ENCODE measurements around the gene TLCD3A. TPM values are rescaled to one million over a fixed set of nuclear protein-coding genes. Genes with fewer than 3 reads are reported as not detected.
"Not testable (repeated sequence)": the region's sequence is repeated elsewhere in the genome, so short reads cannot be mapped to it uniquely, and the experiment has no call there.

Gene TLCD3A
- 12.2 and 14.5 TPM in 2 replicates for total RNA-seq

DNA sequence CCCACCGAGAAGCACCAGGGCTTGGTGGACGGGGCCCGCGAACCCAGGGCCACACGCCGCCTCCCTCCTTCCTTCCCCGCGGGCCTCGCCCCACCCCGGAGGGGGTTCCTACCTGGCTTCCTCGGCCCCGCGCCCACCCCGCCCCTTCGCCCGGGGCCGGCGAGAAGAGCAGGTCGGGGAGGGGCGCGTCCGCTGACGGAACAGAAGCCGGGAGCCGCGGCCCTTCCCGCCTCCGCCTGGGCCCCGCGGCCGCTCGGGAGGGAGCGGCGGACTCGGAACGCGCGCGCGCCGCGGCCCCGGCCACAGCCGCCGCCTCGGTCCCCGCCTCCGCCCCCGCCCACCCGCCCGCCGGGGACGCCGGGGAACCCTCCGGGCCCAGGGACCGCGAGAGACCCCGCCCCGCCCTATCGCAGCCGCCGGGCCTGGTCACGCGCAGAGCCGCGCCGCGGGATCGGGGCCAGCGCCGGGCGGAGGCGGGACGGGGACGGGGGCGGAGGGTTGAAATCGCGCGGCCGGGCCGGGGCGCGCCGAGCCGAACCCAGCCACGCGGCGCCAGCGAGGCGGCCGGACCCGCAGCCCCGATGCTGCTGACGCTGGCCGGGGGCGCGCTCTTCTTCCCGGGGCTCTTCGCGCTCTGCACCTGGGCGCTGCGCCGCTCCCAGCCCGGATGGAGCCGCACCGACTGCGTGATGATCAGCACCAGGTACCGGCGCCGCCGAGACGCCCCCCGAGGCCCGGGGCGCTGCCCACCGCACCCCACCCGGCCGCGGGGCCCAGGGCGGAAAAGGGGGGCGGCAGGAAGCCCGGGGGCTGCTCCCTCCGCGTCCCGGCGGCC lies at the start of gene TLCD3A:
TLCD3A (plus strand) TSS at position 530 of the 835 bp plus-strand sequence; CDS start at position 582, 52 bp downstream.
- DNase-seq (ENCODE audit: low read depth in 2 of 2): peak; percentile 44 to 63

DNA sequence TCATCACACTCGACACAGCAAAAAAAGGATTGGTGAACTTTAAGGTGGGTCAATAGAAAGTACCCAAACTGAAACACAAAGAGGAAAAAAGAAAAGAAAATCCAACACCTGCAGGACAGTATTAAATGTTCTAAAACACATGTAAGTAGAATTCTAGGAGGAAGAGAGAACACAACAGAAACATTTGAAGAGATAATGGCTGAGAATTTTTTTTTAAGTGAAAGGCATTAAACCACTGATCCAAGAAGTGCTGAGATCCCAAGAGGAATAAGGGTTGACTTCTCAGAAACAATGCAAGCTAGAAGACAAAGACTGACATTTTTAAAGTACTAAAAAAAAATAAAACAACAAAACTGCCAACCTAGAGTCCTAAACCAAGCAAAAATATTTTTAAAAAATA lies 49.4 kb upstream of the TLCD3A start:
- no peak for DNase-seq (ENCODE audit: low read depth in 2 of 2)

DNA sequence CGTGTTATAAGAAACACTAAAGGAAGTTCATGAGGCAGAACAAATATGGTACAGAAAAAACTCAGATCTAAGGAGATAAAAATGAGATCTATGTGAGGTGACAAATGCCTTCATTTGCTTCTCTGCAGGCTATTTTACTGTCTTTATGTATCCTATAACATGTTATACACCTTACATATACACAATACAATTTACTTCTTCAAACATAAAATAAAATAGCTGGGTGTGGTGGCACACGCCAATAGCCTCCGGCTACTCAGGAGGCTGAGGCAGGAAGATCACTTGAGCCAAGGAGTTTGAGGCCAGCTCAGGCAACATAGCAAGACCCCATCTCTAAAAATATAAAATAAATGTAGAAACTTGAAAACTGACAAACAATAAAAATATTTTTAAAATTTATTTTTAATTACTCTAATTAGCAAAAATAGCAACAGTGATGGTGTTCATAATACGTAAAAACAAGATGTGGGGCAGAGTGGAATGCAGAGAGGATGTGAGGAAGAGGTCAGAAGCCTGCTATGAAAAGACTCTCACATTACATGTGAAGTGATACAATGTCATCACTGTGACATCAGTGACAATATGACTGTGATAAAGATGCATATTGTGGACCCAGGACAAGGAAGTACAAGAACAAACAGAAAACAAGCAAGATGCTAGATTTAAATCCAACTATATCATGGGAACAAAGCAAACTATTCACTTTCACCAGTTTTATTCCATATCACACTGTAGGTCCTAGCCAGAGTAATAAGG lies 48.7 kb upstream of the TLCD3A start:
- no peak for DNase-seq (ENCODE audit: low read depth in 2 of 2)

DNA sequence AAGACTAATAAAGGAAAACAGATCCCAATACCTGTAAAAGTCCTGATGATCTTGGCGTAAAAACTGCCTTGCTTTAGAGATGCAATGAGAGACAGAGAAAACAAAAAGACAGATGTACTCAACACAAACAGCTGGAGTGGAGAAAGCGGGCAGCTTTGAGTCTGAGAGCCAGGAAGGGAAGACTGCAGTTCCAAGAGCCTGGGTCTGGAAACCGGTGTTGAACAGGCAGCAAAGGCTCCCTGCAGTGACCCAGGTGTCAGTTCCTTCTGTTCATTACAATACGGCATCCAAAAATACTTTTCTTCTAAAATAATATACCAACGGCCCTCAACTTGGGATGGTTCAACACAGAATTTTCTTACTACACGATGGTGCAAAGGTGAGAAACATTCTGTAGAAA lies 47.4 kb upstream of the TLCD3A start:
- DNase-seq (ENCODE audit: low read depth in 2 of 2): no peak

DNA sequence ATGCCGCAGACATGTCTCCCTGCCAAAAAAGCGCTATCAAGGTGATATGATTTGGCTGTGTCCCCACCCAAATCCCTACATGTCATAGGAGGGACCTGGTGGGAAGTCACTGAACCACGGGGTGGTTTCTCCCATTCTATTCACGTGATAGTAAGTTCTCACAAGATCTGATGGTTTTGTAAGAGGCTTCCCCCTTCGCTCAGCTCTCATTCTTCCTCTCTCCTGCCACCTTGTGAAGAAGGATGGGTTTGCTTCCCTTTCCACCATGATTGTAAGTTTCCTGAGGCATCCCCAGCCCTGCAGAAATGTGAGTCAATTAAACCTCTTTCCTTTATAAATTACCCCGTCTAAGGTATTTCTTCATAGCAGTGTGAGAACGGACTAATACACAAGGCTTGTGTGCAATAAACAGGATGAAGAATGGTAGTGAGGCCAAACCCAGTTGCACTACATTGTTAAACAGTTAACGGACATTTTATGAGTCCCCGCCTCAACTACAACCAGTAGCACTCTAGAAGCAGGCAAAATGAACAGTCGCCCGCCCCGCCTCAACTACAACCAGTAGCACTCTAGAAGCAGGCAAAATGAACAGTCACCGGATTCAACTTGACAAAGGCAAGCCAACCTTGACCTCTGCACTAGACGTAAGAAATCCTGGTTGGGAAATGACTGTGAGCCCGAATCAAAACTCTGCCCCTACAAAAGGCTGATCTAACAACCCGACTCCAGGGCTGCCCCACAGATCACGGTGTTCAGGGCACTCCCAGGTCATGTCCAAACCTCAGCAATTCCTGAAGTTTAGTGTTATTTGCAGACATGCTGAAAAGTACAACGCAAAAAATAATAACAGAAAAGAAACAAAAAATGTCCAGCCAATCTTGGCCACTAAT lies 44.1 kb upstream of the TLCD3A start:
- DNase-seq (ENCODE audit: low read depth in 2 of 2): peak in 1 of 2 donors; percentile 57

DNA sequence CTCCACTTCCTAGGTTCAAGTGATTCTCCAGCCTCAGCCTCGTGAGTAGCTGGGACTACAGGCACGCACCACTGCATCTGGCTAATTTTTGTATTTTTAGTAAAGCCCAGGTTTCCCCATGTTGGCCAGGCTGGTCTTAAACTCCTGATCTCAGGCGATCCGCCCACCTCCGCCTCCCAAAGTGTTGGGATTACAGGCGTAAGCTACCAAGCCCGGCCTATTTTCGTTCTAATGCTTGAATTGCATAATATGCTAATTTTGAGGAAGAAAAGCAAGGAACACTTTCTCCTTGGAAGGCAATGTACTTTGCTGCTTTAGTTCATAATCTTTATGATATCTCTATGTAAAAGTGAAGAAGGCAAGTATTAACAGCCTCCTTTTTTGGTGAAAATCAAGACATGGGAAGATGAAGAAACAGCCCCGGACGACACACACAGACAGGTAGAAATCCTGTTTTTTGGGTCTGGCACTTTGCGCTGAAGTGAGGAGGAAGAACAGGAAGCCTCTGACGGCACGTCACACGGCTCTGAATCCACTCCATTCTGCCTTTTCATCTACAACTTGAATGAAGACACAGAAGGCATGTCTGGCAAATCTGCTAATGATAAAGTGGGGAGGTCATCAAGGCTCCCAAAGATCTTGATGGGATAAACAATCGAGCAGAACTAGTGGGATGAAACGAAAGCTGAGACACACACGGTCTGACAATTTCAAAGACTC lies 42.7 kb upstream of the TLCD3A start:
- no peak for DNase-seq (ENCODE audit: low read depth in 2 of 2)

DNA sequence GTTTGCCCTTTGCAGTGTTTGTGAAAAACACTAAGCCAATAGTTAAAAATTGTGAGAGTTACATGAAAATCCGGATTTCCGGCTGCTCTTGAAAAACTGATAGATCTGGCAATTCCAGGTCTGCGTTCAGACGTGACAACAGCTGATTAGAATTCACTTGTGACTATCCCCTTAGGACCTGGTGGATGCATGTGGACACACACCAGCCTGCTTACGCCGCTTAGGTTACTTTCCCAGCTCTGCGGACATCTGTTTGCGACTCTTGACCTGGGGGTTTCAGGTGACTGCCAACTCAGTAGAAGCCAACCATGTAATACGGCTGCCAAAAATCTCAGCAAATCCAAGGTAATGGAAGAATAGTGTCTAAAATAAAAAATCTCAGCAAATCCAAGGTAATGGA lies 42.0 kb upstream of the TLCD3A start:
- no peak for DNase-seq (ENCODE audit: low read depth in 2 of 2)

DNA sequence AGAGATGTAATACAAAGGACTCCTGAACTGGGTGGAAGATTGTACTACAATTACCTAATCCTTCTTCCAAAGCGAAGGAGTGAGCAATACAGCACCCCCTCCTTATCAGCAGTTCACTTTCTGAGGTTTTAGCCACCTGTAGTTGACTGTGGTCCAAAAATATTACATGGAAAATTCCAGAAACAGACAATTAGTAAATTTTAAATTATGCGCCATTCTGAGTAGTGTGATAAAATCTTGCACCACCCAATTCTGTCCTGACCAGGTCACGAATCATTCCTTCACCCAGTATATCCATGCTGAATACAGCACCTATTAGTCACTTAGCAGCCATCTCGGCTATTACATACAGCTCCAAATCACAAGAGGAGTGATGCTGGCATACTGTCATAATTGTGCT lies 41.0 kb upstream of the TLCD3A start:
- DNase-seq (ENCODE audit: low read depth in 2 of 2): no peak

DNA sequence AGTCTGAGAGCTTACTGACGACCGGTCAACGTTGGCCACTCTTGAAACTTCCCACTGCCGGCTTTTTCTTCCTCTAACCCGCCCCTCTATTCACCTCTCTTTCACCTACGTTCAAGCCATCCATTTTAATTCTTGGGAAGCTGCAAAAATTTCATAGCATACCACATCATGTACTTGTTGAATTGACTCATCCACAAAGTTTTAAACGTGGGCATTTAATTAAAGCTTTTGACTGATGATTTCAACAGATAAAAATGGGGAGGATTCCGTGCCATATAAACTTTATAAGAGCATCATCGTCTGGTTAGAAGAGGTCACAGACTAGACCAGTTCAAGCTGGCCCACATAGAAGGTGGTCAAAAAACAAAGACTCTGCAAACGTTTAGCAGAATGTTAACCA lies 40.3 kb upstream of the TLCD3A start:
- no peak for DNase-seq (ENCODE audit: low read depth in 2 of 2)

DNA sequence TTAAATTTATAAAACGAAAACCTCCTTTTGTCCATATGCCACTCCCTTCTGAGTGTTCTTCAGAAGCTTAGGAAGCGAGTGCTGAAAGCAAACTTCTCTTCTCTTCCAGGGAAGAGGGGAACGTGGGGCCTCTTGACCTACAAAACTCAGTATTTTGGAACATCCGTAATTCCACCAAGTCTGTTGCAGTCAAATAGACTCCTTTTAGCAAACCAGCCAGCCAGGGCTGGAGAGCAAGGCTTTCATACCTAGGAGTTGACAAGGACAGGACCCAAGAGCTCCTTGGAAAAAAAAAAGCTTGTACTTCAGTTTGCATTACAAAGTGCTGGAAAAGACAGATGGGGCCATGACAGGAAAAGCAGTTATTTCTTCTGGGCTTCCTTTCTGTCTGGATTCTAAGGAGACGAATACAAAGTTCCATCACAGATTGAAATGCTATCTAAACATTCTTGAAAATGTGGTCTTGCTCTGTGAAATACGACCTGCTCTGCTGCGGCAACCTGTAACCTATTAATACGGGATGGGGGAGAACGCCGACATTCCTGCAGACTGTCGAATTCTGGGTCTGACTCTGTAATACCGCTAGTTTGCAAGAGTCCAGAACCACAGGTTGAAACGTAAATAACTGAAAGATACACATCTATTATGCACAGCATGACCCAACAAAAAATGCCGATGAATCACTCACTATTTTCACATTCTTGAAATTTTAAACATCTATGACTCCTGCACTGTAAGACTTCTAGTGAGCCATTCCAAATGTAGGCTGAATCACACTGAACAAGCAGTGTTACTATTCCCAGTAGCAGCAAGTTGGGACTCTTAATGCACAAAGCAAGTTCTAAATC lies 38.4 kb upstream of the TLCD3A start:
- peak; percentile 7 to 89 for DNase-seq (ENCODE audit: low read depth in 2 of 2)

- DNase-seq (ENCODE audit: low read depth in 2 of 2): no peak
Observed at GRCh38 chr17:696369-696768, 36.0 kb upstream of the TLCD3A start.

DNA sequence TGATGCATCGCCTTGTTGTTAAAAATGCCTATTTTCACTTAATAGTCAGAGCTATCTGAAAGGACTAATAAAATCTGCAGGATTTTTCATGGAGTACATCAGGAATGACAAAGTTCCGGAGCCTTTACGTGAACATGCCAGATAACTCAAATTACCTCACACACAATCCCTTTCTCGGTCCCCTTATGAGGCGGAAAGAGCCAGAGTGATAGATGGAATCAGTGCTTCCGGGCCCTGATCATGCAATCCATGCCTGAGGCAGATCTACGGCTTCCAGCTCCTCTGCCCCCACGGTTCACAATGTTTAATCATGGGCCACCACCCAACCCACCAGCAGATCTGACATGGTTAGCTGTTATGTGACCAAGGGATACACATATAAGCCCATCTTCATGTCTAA lies 34.7 kb upstream of the TLCD3A start:
- DNase-seq (ENCODE audit: low read depth in 2 of 2): no peak

DNA sequence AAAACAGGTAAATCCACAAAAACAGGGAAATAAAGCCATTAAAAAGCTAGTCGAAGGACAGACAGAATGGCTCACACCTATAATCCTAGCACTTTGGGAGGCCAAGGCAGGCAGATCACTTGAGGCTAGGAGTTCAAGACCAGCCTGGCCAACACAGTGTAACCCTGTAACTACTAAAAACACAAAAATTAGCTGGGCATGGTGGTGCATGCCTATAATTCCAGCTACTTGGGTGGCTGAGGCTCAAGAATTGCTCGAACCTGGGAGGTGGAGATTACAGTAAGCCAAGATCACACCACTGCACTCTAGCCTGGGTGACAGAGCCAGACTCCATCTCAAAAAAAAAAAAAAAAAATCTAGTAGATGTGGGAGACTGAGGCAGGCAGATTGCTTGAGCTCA lies 34.3 kb upstream of the TLCD3A start:
- DNase-seq (ENCODE audit: low read depth in 2 of 2): not testable (repeated sequence)

- peak; percentile 69 to 77 for DNase-seq (ENCODE audit: low read depth in 2 of 2)
Observed at GRCh38 chr17:699345-699744, 33.1 kb upstream of the TLCD3A start.

DNA sequence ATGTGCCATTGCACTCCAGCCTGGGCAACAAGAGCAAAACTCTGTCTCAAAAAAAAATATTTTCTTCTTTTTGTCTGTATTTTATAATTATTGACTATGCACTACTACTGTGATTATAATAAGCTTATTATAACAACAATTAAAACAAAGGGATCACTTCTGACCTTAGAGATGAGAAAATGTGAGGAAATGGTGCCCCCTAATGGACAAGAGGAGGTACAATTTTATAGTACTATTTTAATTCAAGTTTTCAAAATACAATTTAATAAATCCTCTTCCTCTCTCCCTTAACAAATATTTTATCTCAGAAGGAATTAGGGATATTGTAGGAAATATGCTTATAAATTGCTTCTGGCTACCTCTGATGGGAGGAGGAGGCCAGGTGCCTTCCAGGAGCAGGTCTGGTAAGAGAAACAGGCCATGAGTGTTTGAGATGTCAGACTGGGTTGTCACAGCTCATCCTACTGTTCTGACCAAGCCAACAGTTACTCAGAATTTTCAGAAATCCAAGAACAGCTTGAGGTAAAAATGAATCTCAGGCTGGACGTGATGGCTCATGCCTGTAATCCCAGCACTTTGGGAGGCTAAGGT lies 31.8 kb upstream of the TLCD3A start:
- peak; percentile 52 to 67 for DNase-seq (ENCODE audit: low read depth in 2 of 2)

DNA sequence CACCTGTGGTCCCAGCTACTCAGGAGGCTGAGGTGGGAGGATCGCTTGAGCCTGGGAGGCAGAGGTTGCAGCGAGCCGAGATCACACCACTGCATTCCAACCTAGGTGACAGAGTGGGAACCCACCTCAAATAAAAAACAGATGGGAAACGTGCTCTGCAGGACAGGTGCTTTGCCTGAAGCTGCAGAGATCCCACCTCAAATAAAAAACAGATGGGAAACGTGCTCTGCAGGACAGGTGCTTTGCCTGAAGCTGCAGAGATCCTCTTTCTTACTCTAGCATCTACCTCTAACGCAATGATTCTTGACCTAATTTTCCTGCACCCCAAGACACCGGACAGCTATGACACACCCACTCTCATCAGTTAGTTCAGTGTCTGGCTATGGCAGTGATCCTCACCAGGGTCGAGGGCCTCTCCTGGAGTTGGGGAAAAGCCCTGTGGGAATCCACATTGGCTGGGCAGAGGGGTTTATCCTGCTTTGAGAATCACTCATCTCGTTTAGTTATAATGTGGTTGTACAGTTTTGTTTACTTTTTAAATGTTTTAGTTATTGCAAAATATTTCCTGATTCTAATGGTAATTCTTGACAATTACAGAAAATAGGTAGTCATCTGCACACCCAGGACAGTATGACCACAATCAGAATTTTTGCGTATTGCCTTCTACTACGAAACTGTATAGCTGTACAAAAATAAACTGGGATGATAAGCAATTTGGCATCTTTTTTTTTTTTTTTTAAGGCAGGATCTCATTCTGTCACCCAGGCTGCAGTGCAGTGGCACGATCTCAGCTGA lies 29.1 kb upstream of the TLCD3A start:
- no peak for DNase-seq (ENCODE audit: low read depth in 2 of 2)

DNA sequence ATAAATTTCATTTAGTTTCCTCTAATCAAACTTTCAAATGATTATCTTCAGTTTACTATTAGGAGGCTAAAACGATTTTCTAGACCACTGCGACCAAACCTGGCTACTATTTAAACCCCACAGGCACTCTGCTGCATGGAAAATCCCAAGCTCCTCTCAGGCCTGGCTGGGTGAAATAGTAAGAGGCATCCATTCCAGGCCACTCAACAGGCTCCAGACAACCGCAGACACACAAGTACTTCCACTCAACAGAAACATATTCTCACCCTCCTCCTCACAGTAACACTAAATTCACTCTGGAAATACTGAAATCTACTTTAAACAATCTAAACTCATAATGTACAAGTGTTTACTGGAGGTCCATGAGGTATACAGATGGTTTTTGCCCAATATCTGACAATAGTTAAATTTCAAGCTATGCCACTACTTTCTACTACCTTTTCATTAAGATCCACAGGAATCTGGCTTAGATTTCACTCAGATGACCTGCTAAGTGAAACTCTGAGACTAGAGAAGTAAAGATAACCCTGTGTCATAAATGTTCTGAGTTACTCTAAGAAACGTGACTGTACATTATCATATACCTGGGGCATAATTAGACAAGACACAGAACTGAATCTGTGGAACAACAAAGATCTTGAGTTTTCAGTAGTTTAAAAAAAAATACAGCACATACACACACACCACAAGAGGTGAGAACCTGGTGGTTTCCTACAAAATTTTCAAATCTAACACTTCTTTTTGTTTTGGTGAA lies 28.1 kb upstream of the TLCD3A start:
- DNase-seq (ENCODE audit: low read depth in 2 of 2): no peak

GRCh38 chr17:705011-705410 lies 27.4 kb upstream of the TLCD3A start:
- no peak for DNase-seq (ENCODE audit: low read depth in 2 of 2)
